ENCODE measurements around the gene NPC2. TPM values are rescaled to one million over a fixed set of nuclear protein-coding genes. Genes with fewer than 3 reads are reported as not detected.

NPC2 gene
- total and polyA plus RNA-seq, 4 donors: 922 to 1,539 (median 1,190) TPM

GRCh38 chr14:74503291-74503937 lies 10.3 kb upstream of the NPC2 start:
- peaks cover 0 to 4% (median 0%) of the 10 kb centered on the region in 4 donors for H3K36me3 ChIP-seq (ENCODE audit: control insufficient read depth in 4 of 4, insufficient read depth in 4 of 4, low read length in 4 of 4)
- H3K9me3 ChIP-seq (ENCODE audit: control insufficient read depth in 4 of 4, insufficient read depth in 3 of 4, low read length in 3 of 4): no peaks in the 10 kb centered on the region
- H3K27ac ChIP-seq (ENCODE audit: low read depth in 1 of 2, low read length in 1 of 2): no peak overlapping the region
- DNase-seq (no peak), ATAC-seq (ENCODE audit: insufficient read depth, low FRiP score) (no peak)
- H3K4me3 ChIP-seq: no peak overlapping the region
- 85 to 89% methylated on average over 14 of the region's 14 CpGs for WGBS, 2 donors
- no peak overlapping the region for H3K9ac ChIP-seq (ENCODE audit: insufficient read depth in 1 of 2, low read length in 2 of 2)
- TF ChIP-seq CTCF (IDR thresholded peaks at IDR 0.05; ENCODE audit: control extremely low read depth, extremely low read depth): no peak
- peaks cover 0 to 8% (median 0%) of the 10 kb centered on the region in 5 donors for H3K4me1 ChIP-seq (ENCODE audit: control insufficient read depth in 5 of 5, insufficient read depth in 5 of 5, low read length in 5 of 5)
- H3K27me3 ChIP-seq (ENCODE audit: control insufficient read depth in 3 of 3, insufficient read depth in 3 of 3, low read length in 2 of 3): peaks cover 0 to 7% (median 0%) of the 10 kb centered on the region in 3 donors

GRCh38 chr14:74502236-74503019 lies 9.3 kb upstream of the NPC2 start:
- ATAC-seq (ENCODE audit: insufficient read depth, low FRiP score) (no peak), DNase-seq (peak in 2 of 3 donors; percentile 53 to 62)
- TF ChIP-seq CTCF (IDR thresholded peaks at IDR 0.05; ENCODE audit: control extremely low read depth, extremely low read depth): no peak
- Histone ChIP-seq H3K9ac (ENCODE audit: insufficient read depth in 1 of 2, low read length in 2 of 2) (no peak overlapping the region), H3K4me1 (ENCODE audit: control insufficient read depth in 5 of 5, insufficient read depth in 5 of 5, low read length in 5 of 5) (peaks cover 0 to 8% (median 0%) of the 10 kb centered on the region in 5 donors), H3K27ac (ENCODE audit: low read depth in 1 of 2, low read length in 1 of 2) (no peak overlapping the region), H3K9me3 (ENCODE audit: control insufficient read depth in 4 of 4, insufficient read depth in 3 of 4, low read length in 3 of 4) (no peaks in the 10 kb centered on the region), H3K27me3 (ENCODE audit: control insufficient read depth in 3 of 3, insufficient read depth in 3 of 3, low read length in 2 of 3) (peaks cover 0 to 7% (median 0%) of the 10 kb centered on the region in 3 donors), H3K4me3 (no peak overlapping the region), H3K36me3 (ENCODE audit: control insufficient read depth in 4 of 4, insufficient read depth in 4 of 4, low read length in 4 of 4) (peaks cover 0 to 4% (median 0%) of the 10 kb centered on the region in 4 donors)
- WGBS, 2 donors: 82 to 85% methylated on average over 21 of the region's 21 CpGs

GRCh38 chr14:74501691-74502090 lies 8.6 kb upstream of the NPC2 start:
- WGBS, 2 donors: 49 to 60% methylated on average over 5 of the region's 5 CpGs
- H3K4me1 ChIP-seq (ENCODE audit: control insufficient read depth in 5 of 5, insufficient read depth in 5 of 5, low read length in 5 of 5): peaks cover 0 to 8% (median 0%) of the 10 kb centered on the region in 5 donors
- DNase-seq (no peak), ATAC-seq (ENCODE audit: insufficient read depth, low FRiP score) (no peak)
- H3K27ac ChIP-seq (ENCODE audit: low read depth in 1 of 2, low read length in 1 of 2): no peak overlapping the region
- peaks cover 0 to 4% (median 0%) of the 10 kb centered on the region in 4 donors for H3K36me3 ChIP-seq (ENCODE audit: control insufficient read depth in 4 of 4, insufficient read depth in 4 of 4, low read length in 4 of 4)
- peaks cover 0 to 1% (median 0%) of the 10 kb centered on the region in 3 donors for H3K27me3 ChIP-seq (ENCODE audit: control insufficient read depth in 3 of 3, insufficient read depth in 3 of 3, low read length in 2 of 3)
- no peak overlapping the region for H3K4me3 ChIP-seq
- no peak for TF ChIP-seq CTCF (IDR thresholded peaks at IDR 0.05; ENCODE audit: control extremely low read depth, extremely low read depth)
- no peak overlapping the region for H3K9ac ChIP-seq (ENCODE audit: insufficient read depth in 1 of 2, low read length in 2 of 2)
- no peaks in the 10 kb centered on the region for H3K9me3 ChIP-seq (ENCODE audit: control insufficient read depth in 4 of 4, insufficient read depth in 3 of 4, low read length in 3 of 4)
